ENCODE results near the gene PFKL.
A peak's percentile ranks its signal among the peaks of the same experiment; 100 is the strongest.
"Not testable (repeated sequence)": the region's sequence is repeated elsewhere in the genome, so short reads cannot be mapped to it uniquely, and the experiment has no call there.

PFKL gene

GRCh38 chr21:44333509-44334328, 33.9 kb downstream of the PFKL start:
- intact Hi-C loops (cut with DNase I) = no loop called here
- DNase-seq = no peak

GRCh38 chr21:44334329-44335030, 34.6 kb downstream of the PFKL start:
- intact Hi-C loops (cut with DNase I) = no loop called here
- DNase-seq = no peak

GRCh38 chr21:44335266-44336059, 35.6 kb downstream of the PFKL start:
- no peak for DNase-seq
- intact Hi-C loops (cut with DNase I) = no loop called here

- DNase-seq = no peak
- intact Hi-C loops (cut with DNase I) = no loop called here
These were observed 37.6 kb downstream of the PFKL start for GRCh38 chr21:44337449-44337848.

- peak; percentile 61 to 94 (median 83) for DNase-seq
- intact Hi-C loops (cut with DNase I) = no loop called here
These were observed 38.4 kb downstream of the PFKL start for GRCh38 chr21:44337941-44338895.

GRCh38 chr21:44338971-44339910, 39.4 kb downstream of the PFKL start, which contains the start of gene CFAP410:
CFAP410 (minus strand) TSS chr21:44339390; CDS start chr21:44339194, 196 bp downstream.
- intact Hi-C loops (cut with DNase I) = no loop called here
- peak; percentile 83 to 97 (median 94) for DNase-seq

- DNase-seq = not testable (repeated sequence)
- intact Hi-C loops (cut with DNase I) = loop anchor here (10.0 kb wide), 1 partner anchor 463 kb away; the partner anchor contains the start of gene UBE2G2
These were observed 42.0 kb downstream of the PFKL start for GRCh38 chr21:44341726-44342458.

- not testable (repeated sequence) for DNase-seq
- intact Hi-C loops (cut with DNase I) = loop anchor here (10.0 kb wide), 1 partner anchor 462 kb away; the partner anchor contains the start of gene UBE2G2
These were observed 43.1 kb downstream of the PFKL start for GRCh38 chr21:44342981-44343380.

- intact Hi-C loops (cut with DNase I) = loop anchor here (10.0 kb wide), 1 partner anchor 460 kb away; the partner anchor contains the start of gene UBE2G2
- DNase-seq = no peak
These were observed 44.8 kb downstream of the PFKL start for GRCh38 chr21:44344541-44345183.

- DNase-seq = no peak
- intact Hi-C loops (cut with DNase I) = loop anchor here (10.0 kb wide), 1 partner anchor 459 kb away; the partner anchor contains the start of gene UBE2G2
These were observed 45.6 kb downstream of the PFKL start for GRCh38 chr21:44345495-44345894.

- DNase-seq = no peak
- intact Hi-C loops (cut with DNase I) = loop anchor here (10.0 kb wide), 1 partner anchor 457 kb away; the partner anchor contains the start of gene UBE2G2
These were observed 48.1 kb downstream of the PFKL start for GRCh38 chr21:44347911-44348451.

- DNase-seq = no peak
- intact Hi-C loops (cut with DNase I) = loop anchor here (10.0 kb wide), 1 partner anchor 456 kb away; the partner anchor contains the start of gene UBE2G2
These were observed 49.0 kb downstream of the PFKL start for GRCh38 chr21:44348861-44349260.

- intact Hi-C loops (cut with DNase I) = loop anchor here (10.0 kb wide), 1 partner anchor 455 kb away; the partner anchor contains the start of gene UBE2G2
- DNase-seq = no peak
These were observed 49.6 kb downstream of the PFKL start for GRCh38 chr21:44349416-44349846.

- peak in 29 of 42 donors; percentile 25 to 75 (median 56) for DNase-seq
- intact Hi-C loops (cut with DNase I) = loop anchor here (10.0 kb wide), 1 partner anchor 455 kb away; the partner anchor contains the start of gene UBE2G2
These were observed 50.3 kb downstream of the PFKL start for GRCh38 chr21:44349847-44350772.

All from head of caudate nucleus (tissue), 42 donors.